ENCODE results near the gene PHF21B. TPM values are rescaled to one million over a fixed set of nuclear protein-coding genes. Genes with fewer than 3 reads are reported as not detected.
A peak's percentile ranks its signal among the peaks of the same experiment; 100 is the strongest.

PHF21B gene
- polyA plus RNA-seq, 1 donor (not counting 4 experiments of a cell fraction or from before 2014, with no cell fraction given), result not detected

- H2AFZ ChIP-seq (ENCODE audit: control insufficient read depth, low read length), result no peak overlapping the region
- H3K9me3 ChIP-seq (ENCODE audit: control insufficient read depth, low read depth, low read length), result no peaks in the 10 kb centered on the region
- dilution Hi-C loops (cut with MboI; ENCODE audit: extremely low pct_ligation_motif_present, low sequenced_read_pairs), result no loop called here
- H3K9me1 ChIP-seq (ENCODE audit: control insufficient read depth, extremely low read depth, insufficient read depth, low read length), result no peaks in the 10 kb centered on the region
- no peak overlapping the region for H3K4me2 ChIP-seq (ENCODE audit: control insufficient read depth, extremely low read depth, insufficient read depth, low read depth, low read length)
- no peak overlapping the region for H3K9ac ChIP-seq (ENCODE audit: control insufficient read depth, extremely low read depth, insufficient read depth, low read length)
- H3K79me2 ChIP-seq (ENCODE audit: control insufficient read depth, insufficient read depth, low read length), result no peaks in the 10 kb centered on the region
- DNase-seq (ENCODE audit: low read depth, low spot score) (no peak), FAIRE-seq (no peak)
- TF ChIP-seq EZH2 (IDR thresholded peaks at IDR 0.05; ENCODE audit: low read length), result no peak
- TF ChIP-seq CTCF (optimal IDR thresholded peaks at IDR 0.05 in 1 of 3, IDR thresholded peaks at IDR 0.05 in 1 of 3, conservative IDR thresholded peaks at IDR 0.05 in 1 of 3; ENCODE audit: extremely low read depth in 1 of 3, insufficient read depth in 2 of 3, low read length in 3 of 3), result peak in 1 of 3 experiments; percentile 11
- H3K4me1 ChIP-seq (ENCODE audit: control insufficient read depth, extremely low read depth, insufficient read depth, low read length), result no peaks in the 10 kb centered on the region
- no peaks in the 10 kb centered on the region for H3K36me3 ChIP-seq (ENCODE audit: control insufficient read depth in 2 of 2, extremely low read depth in 1 of 2, insufficient read depth in 2 of 2, low read length in 2 of 2)
- no peak overlapping the region for H3K27ac ChIP-seq (ENCODE audit: control insufficient read depth, insufficient read depth, low read length)
- H4K20me1 ChIP-seq (ENCODE audit: control insufficient read depth, extremely low read depth, insufficient read depth, low read length), result no peaks in the 10 kb centered on the region
- H3K4me3 ChIP-seq (ENCODE audit: control insufficient read depth in 2 of 3, extremely low read depth in 1 of 3, insufficient read depth in 2 of 3, low read depth in 1 of 3, low read length in 3 of 3), result no peak overlapping the region
- no peaks in the 10 kb centered on the region for H3K27me3 ChIP-seq (ENCODE audit: control insufficient read depth, extremely low read depth, insufficient read depth, low read length)
Measured at GRCh38 chr22:44913198-44913983, 96.4 kb downstream of the PHF21B start.

- H3K9me1 ChIP-seq (ENCODE audit: control insufficient read depth, extremely low read depth, insufficient read depth, low read length), result no peaks in the 10 kb centered on the region
- no peaks in the 10 kb centered on the region for H3K9me3 ChIP-seq (ENCODE audit: control insufficient read depth, low read depth, low read length)
- no peaks in the 10 kb centered on the region for H4K20me1 ChIP-seq (ENCODE audit: control insufficient read depth, extremely low read depth, insufficient read depth, low read length)
- H3K27ac ChIP-seq (ENCODE audit: control insufficient read depth, insufficient read depth, low read length), result no peak overlapping the region
- H3K4me3 ChIP-seq (ENCODE audit: control insufficient read depth in 2 of 3, extremely low read depth in 1 of 3, insufficient read depth in 2 of 3, low read depth in 1 of 3, low read length in 3 of 3), result no peak overlapping the region
- H3K9ac ChIP-seq (ENCODE audit: control insufficient read depth, extremely low read depth, insufficient read depth, low read length), result no peak overlapping the region
- H3K36me3 ChIP-seq (ENCODE audit: control insufficient read depth in 2 of 2, extremely low read depth in 1 of 2, insufficient read depth in 2 of 2, low read length in 2 of 2), result no peaks in the 10 kb centered on the region
- dilution Hi-C loops (cut with MboI; ENCODE audit: extremely low pct_ligation_motif_present, low sequenced_read_pairs), result no loop called here
- FAIRE-seq (no peak), DNase-seq (ENCODE audit: low read depth, low spot score) (no peak)
- H2AFZ ChIP-seq (ENCODE audit: control insufficient read depth, low read length), result no peak overlapping the region
- H3K79me2 ChIP-seq (ENCODE audit: control insufficient read depth, insufficient read depth, low read length), result no peaks in the 10 kb centered on the region
- H3K4me1 ChIP-seq (ENCODE audit: control insufficient read depth, extremely low read depth, insufficient read depth, low read length), result no peaks in the 10 kb centered on the region
- no peaks in the 10 kb centered on the region for H3K27me3 ChIP-seq (ENCODE audit: control insufficient read depth, extremely low read depth, insufficient read depth, low read length)
- TF ChIP-seq CTCF (optimal IDR thresholded peaks at IDR 0.05 in 1 of 3, IDR thresholded peaks at IDR 0.05 in 1 of 3, conservative IDR thresholded peaks at IDR 0.05 in 1 of 3; ENCODE audit: extremely low read depth in 1 of 3, insufficient read depth in 2 of 3, low read length in 3 of 3), result no peak
- H3K4me2 ChIP-seq (ENCODE audit: control insufficient read depth, extremely low read depth, insufficient read depth, low read depth, low read length), result no peak overlapping the region
Measured at GRCh38 chr22:44909241-44909640, 100.6 kb downstream of the PHF21B start.

Data from keratinocyte (primary cell).